IMR-90 (cell line): ENCODE data around the gene PLA2G2D. TPM values are rescaled to one million over a fixed set of nuclear protein-coding genes. Genes with fewer than 3 reads are reported as not detected.

ENCODE experiments used
- ATAC-seq: fragments of 200-7000 bp; cut with Tn5 transposase; 2 replicates; pipeline ENCODE4 v1.9.1; 2020; ENCODE audit warnings: low read depth, mild to moderate bottlenecking, moderate library complexity
- BruUV-seq: library from RNA; stranded (reverse); fragments of 400-500 nt; replicated peaks from 2 replicates; lab custom pipeline; 2021; lab: Mats Ljungman, UMichigan
- CTCF ChIA-PET: fragments of 300-600 bp; formaldehyde crosslinking; extraction: SDS; loops from one replicate; lab custom pipeline; 2021; ENCODE audit warnings: antibody characterized with exemption; lab: Yijun Ruan, JAX
- POLR2A ChIA-PET: fragments of 300-600 bp; sonication (Branson Sonifier 250); formaldehyde crosslinking; loops from one replicate; lab custom pipeline; 2022; ENCODE audit warnings: antibody characterized with exemption; ENCODE audit not compliant: unreplicated experiment; lab: Charles Lee
- DNase-seq: peaks from one replicate; pipeline ENCODE4 v3.0.0; 2013
- H2AFZ ChIP-seq: replicated peaks from 2 replicates; pipeline ENCODE3; 2013; ENCODE audit warnings: low read length, mild to moderate bottlenecking; ENCODE audit not compliant: poor library complexity
- H2AK5ac ChIP-seq: 2 replicates; pipeline ENCODE4 v1.6.1; 2013; ENCODE audit warnings: low read depth, low read length, inconsistent platforms
- H2AK9ac ChIP-seq: replicated peaks from 2 replicates; pipeline ENCODE3; 2013; ENCODE audit warnings: mild to moderate bottlenecking, low read depth, low read length, moderate library complexity; ENCODE audit not compliant: poor library complexity
- H2BK120ac ChIP-seq: 2 replicates; pipeline ENCODE4 v1.6.1; 2013; ENCODE audit warnings: low read depth, low read length, inconsistent platforms
- H2BK15ac ChIP-seq: 3 replicates; pipeline ENCODE4 v1.6.1; 2013; ENCODE audit warnings: low read depth, low read length, inconsistent platforms
- H2BK20ac ChIP-seq: 2 replicates; pipeline ENCODE4 v1.6.1; 2013; ENCODE audit warnings: low read depth, mild to moderate bottlenecking, inconsistent platforms, low read length, moderate library complexity
- H2BK5ac ChIP-seq: 2 replicates; pipeline ENCODE4 v1.6.1; 2013; ENCODE audit warnings: mild to moderate bottlenecking, low read depth, low read length, inconsistent platforms; ENCODE audit not compliant: poor library complexity, severe bottlenecking
- H3K14ac ChIP-seq: replicated peaks from 2 replicates; pipeline ENCODE4 v1.6.1; 2013; ENCODE audit warnings: low read depth, low read length, inconsistent platforms
- H3K18ac ChIP-seq: 2 replicates; pipeline ENCODE4 v1.6.1; 2013; ENCODE audit warnings: low read depth, low read length, control low read depth
- H3K23ac ChIP-seq: 2 replicates; pipeline ENCODE4 v1.6.1; 2013; ENCODE audit warnings: low read depth, low read length, inconsistent platforms
- H3K27ac ChIP-seq: 2 replicates; pipeline ENCODE4 v1.5.1; 2013; ENCODE audit warnings: mild to moderate bottlenecking, control low read depth, low read length; ENCODE audit not compliant: insufficient read depth
- H3K27me3 ChIP-seq: 2 replicates; pipeline ENCODE4 v1.6.1; 2013; ENCODE audit warnings: low read length; ENCODE audit not compliant: control insufficient read depth, insufficient read depth
- H3K36me3 ChIP-seq: 2 replicates; pipeline ENCODE4 v1.6.1; 2013; ENCODE audit warnings: low read length, mixed read lengths; ENCODE audit not compliant: control insufficient read depth, insufficient read depth
- H3K4ac ChIP-seq: 2 replicates; pipeline ENCODE4 v1.6.1; 2013; ENCODE audit warnings: low read depth, low read length, inconsistent platforms
- H3K4me1 ChIP-seq: 2 replicates; pipeline ENCODE4 v1.6.1; 2013; ENCODE audit warnings: low read length, mixed read lengths; ENCODE audit not compliant: control insufficient read depth, insufficient read depth
- H3K4me2 ChIP-seq: 2 replicates; pipeline ENCODE4 v1.6.1; 2013; ENCODE audit warnings: low read depth, mild to moderate bottlenecking, control low read depth, low read length, moderate library complexity
- H3K4me3 ChIP-seq: 2 replicates; pipeline ENCODE4 v1.5.1; 2013; ENCODE audit warnings: low read depth, mild to moderate bottlenecking, control low read depth, low read length, moderate library complexity; ENCODE audit not compliant: insufficient read depth
- H3K56ac ChIP-seq: 2 replicates; pipeline ENCODE4 v1.6.1; 2013; ENCODE audit warnings: low read length, inconsistent platforms; ENCODE audit not compliant: insufficient read depth; ENCODE audit errors: extremely low read depth
- H3K79me1 ChIP-seq, 2 experiments: 2 replicates each; pipeline ENCODE4 v1.6.1; 2013; ENCODE audit warnings: low read length in 2 of 2, inconsistent platforms in 1 of 2, low read depth in 1 of 2
- H3K9ac ChIP-seq: 2 replicates; pipeline ENCODE4 v1.6.1; 2013; ENCODE audit warnings: low read depth, low read length, control low read depth
- H3K9me1 ChIP-seq: 2 replicates; pipeline ENCODE4 v1.6.1; 2013; ENCODE audit warnings: low read length, inconsistent platforms; ENCODE audit not compliant: insufficient read depth
- H3K9me3 ChIP-seq: 2 replicates; pipeline ENCODE4 v1.6.1; 2013; ENCODE audit warnings: low read length; ENCODE audit not compliant: control insufficient read depth, insufficient read depth
- H4K20me1 ChIP-seq: 2 replicates; pipeline ENCODE4 v1.6.1; 2013; ENCODE audit warnings: low read length, inconsistent platforms; ENCODE audit not compliant: insufficient read depth
- H4K5ac ChIP-seq: 2 replicates; pipeline ENCODE4 v1.6.1; 2013; ENCODE audit warnings: mild to moderate bottlenecking, low read depth, low read length, control low read depth
- H4K8ac ChIP-seq, 2 experiments: 2 replicates each; pipeline ENCODE4 v1.6.1; 2013; ENCODE audit warnings: low read depth in 2 of 2, low read length in 2 of 2, control low read depth in 1 of 2, inconsistent platforms in 1 of 2
- H4K91ac ChIP-seq: 2 replicates; pipeline ENCODE4 v1.6.1; 2013; ENCODE audit warnings: low read depth, low read length, inconsistent platforms; ENCODE audit not compliant: insufficient read depth
- BHLHE40 ChIP-seq: fragments of 150-350 bp; IDR thresholded peaks from 2 replicates; pipeline ENCODE4 v1.6.1; 2016; ENCODE audit warnings: mild to moderate bottlenecking, low read depth, low read length
- CEBPB ChIP-seq: IDR thresholded peaks from 2 replicates; pipeline ENCODE4 v1.6.1; 2012; ENCODE audit warnings: low read depth, low read length, improper control_type of control experiment
- CHD1 ChIP-seq: IDR thresholded peaks from 2 replicates; pipeline ENCODE4 v1.6.1; 2012; ENCODE audit warnings: low read depth, low read length, improper control_type of control experiment
- CTCF ChIP-seq: conservative IDR thresholded peaks from 2 replicates; pipeline ENCODE4 v1.5.1; 2012; ENCODE audit warnings: mild to moderate bottlenecking, low read depth, low read length, improper control_type of control experiment
- ELK1 ChIP-seq: fragments of 150-350 bp; IDR thresholded peaks from 2 replicates; pipeline ENCODE4 v1.6.1; 2016; ENCODE audit warnings: low read depth, mild to moderate bottlenecking, low read length, moderate library complexity, borderline replicate concordance
- FOS ChIP-seq: fragments of 150-350 bp; IDR thresholded peaks from 2 replicates; pipeline ENCODE4 v1.6.1; 2016; ENCODE audit warnings: low read depth, low read length
- MAZ ChIP-seq: IDR thresholded peaks from 2 replicates; pipeline ENCODE4 v1.6.1; 2012; ENCODE audit warnings: low read depth, mild to moderate bottlenecking, low read length, improper control_type of control experiment, moderate library complexity, borderline replicate concordance
- MXI1 ChIP-seq: IDR thresholded peaks from 2 replicates; pipeline ENCODE4 v1.6.1; 2012; ENCODE audit warnings: low read depth, mild to moderate bottlenecking, low read length, moderate library complexity, borderline replicate concordance
- NFE2L2 ChIP-seq: fragments of 150-350 bp; IDR thresholded peaks from 2 replicates; pipeline ENCODE4 v1.6.1; 2016; ENCODE audit warnings: low read depth, mild to moderate bottlenecking, low read length
- POLR2A ChIP-seq: IDR thresholded peaks from 2 replicates; pipeline ENCODE4 v1.6.1; 2012; ENCODE audit warnings: mild to moderate bottlenecking, low read depth, low read length
- RCOR1 ChIP-seq: IDR thresholded peaks from 2 replicates; pipeline ENCODE4 v1.6.1; 2012; ENCODE audit warnings: mild to moderate bottlenecking, low read length, improper control_type of control experiment; ENCODE audit not compliant: insufficient replicate concordance
- RFX5 ChIP-seq: IDR thresholded peaks from 2 replicates; pipeline ENCODE4 v1.8.0; 2012; ENCODE audit warnings: low read depth, mild to moderate bottlenecking, low read length, moderate library complexity
- SMC3 ChIP-seq: fragments of 150-350 bp; IDR thresholded peaks from 2 replicates; pipeline ENCODE4 v1.6.1; 2016; ENCODE audit warnings: low read depth, mild to moderate bottlenecking, antibody characterized with exemption, low read length, moderate library complexity
- WGBS, 2 experiments: methylation state at CpG; one replicate each; pipeline versions ENCODE4 v1.1.5 to v1.1.7; 2013; ENCODE audit warnings: missing lambda C conversion rate in 2 of 2; ENCODE audit not compliant: insufficient read length in 1 of 2; ENCODE audit errors: extremely low coverage in 2 of 2; 5-methylcytosine and 5-hydroxymethylcytosine counted together
- dilution Hi-C: fragments of 300-500 bp; cut with HindIII; formaldehyde crosslinking; loops from one replicate; pipeline ENCODE4 v1.14.3; 2018; ENCODE audit warnings: low sequenced_read_pairs; ENCODE audit not compliant: unreplicated experiment
- in situ Hi-C: fragments of 300-500 bp; cut with MboI; formaldehyde crosslinking; loops from 3 replicates; pipeline ENCODE4 v1.14.3; 2019; ENCODE audit warnings: low sequenced_read_pairs, inconsistent platforms, mixed read lengths
- intact Hi-C: fragments of 100-400 bp; cut with micrococcal nuclease; formaldehyde crosslinking; loops from 2 replicates; pipeline ENCODE4 v1.10.0; 2022
- polyA plus RNA-seq, 3 experiments: library from polyadenylated mRNA; depleted of rRNA; stranded (reverse); fragments of >200 nt; gene quantifications; 2 replicates each; pipeline ENCODE4 v1.2.3, GENCODE V29; 2012; ENCODE audit warnings: low replicate concordance in 1 of 3
- total RNA-seq: library from RNA; depleted of rRNA; stranded (reverse); fragments of >200 nt; gene quantifications from 2 replicates; pipeline ENCODE4 v1.2.3, GENCODE V29; 2012
- TF ChIP-seq, protein P1 (sequence below): fragments of 150-350 bp; IDR thresholded peaks from 2 replicates; pipeline ENCODE4 v1.6.1; 2017; ENCODE audit warnings: mild to moderate bottlenecking, antibody characterized with exemption, low read length, low read depth

The PLA2G2D gene
- total and polyA plus RNA-seq, 2 of the 4 experiments (the other 2 are of a cell fraction): not detected

GRCh38 chr1:20150969-20151368 is 31.6 kb upstream of the PLA2G2D start (continued):
- TF ChIP-seq BHLHE40: no peak
- TF ChIP-seq RFX5: no peak
- no peak for TF ChIP-seq POLR2A
- TF ChIP-seq SMC3: no peak
- no peak for TF ChIP-seq MXI1

GRCh38 chr1:20150326-20150705 is 31.0 kb upstream of the PLA2G2D start:
- no peaks in the 10 kb centered on the region for H3K9me3 ChIP-seq
- no peak for DNase-seq
- intact Hi-C loops (loop anchor here (5.0 kb wide), 2 partner anchors 433 to 488 kb away; partner anchors contain the start of gene HTR6), in situ Hi-C loops (loop anchor here (5.0 kb wide), 1 partner anchor 233 kb away; no protein-coding TSS in a partner anchor), dilution Hi-C loops (no loop called here)
- H3K4me2 ChIP-seq: no peak overlapping the region
- H3K79me1 ChIP-seq: no peaks in the 10 kb centered on the region
- H2AK9ac ChIP-seq: no peak overlapping the region
- H2BK120ac ChIP-seq: no peak overlapping the region
- H2AK5ac ChIP-seq: no peak overlapping the region
- peaks cover 3% of the 10 kb centered on the region; the same call in 1 of the 2 replicates for H3K4me1 ChIP-seq
- H3K27ac ChIP-seq: no peak overlapping the region
- H4K8ac ChIP-seq: no peak overlapping the region
- no peaks in the 10 kb centered on the region; the same call in 1 of the 2 replicates for H4K20me1 ChIP-seq
- peaks cover 15% of the 10 kb centered on the region for H3K27me3 ChIP-seq
- ChIA-PET CTCF (no interaction called here), POLR2A (no interaction called here)
- H3K9me1 ChIP-seq: no peaks in the 10 kb centered on the region
- no peak overlapping the region for H3K4me3 ChIP-seq
- 82% methylated on average over 5 of the region's 8 CpGs; no CpG with 5 or more reads in 1 of the 2 experiments for WGBS, 2 experiments
- ATAC-seq: no peak
- no peak overlapping the region for H3K23ac ChIP-seq
- H3K36me3 ChIP-seq: no peaks in the 10 kb centered on the region
- H2BK20ac ChIP-seq: no peak overlapping the region
- H3K56ac ChIP-seq: no peak overlapping the region
- H3K4ac ChIP-seq: no peak overlapping the region
- no peak overlapping the region for H2BK5ac ChIP-seq
- no peak overlapping the region for H2BK15ac ChIP-seq
- no peak overlapping the region for H3K14ac ChIP-seq
- no TSS peak for BruUV-seq
- no peak overlapping the region for H2AFZ ChIP-seq
- H3K9ac ChIP-seq: no peak overlapping the region
- H3K18ac ChIP-seq: no peak overlapping the region
- TF ChIP-seq CEBPB: no peak
- TF ChIP-seq MXI1: no peak
- no peak for TF ChIP-seq RFX5
- no peak for TF ChIP-seq RCOR1
- TF ChIP-seq NFE2L2: no peak
- no peak for TF ChIP-seq CHD1
- no peak for TF ChIP-seq CTCF
- no peak for TF ChIP-seq SMC3
- TF ChIP-seq MAZ: no peak
- TF ChIP-seq, protein P1, sequence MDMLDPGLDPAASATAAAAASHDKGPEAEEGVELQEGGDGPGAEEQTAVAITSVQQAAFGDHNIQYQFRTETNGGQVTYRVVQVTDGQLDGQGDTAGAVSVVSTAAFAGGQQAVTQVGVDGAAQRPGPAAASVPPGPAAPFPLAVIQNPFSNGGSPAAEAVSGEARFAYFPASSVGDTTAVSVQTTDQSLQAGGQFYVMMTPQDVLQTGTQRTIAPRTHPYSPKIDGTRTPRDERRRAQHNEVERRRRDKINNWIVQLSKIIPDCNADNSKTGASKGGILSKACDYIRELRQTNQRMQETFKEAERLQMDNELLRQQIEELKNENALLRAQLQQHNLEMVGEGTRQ: no peak
- no peak for TF ChIP-seq FOS
- no peak for TF ChIP-seq ELK1
- no peak for TF ChIP-seq POLR2A
- no peak overlapping the region for H4K5ac ChIP-seq
- H4K91ac ChIP-seq: no peak overlapping the region
